ENCODE results near the gene IL24.

Gene IL24

GRCh38 chr1:206903687-206904086 is 6.4 kb downstream of the IL24 start:
- DNase-seq (ENCODE audit: low read depth), result no peak
- TF ChIP-seq, protein P1, sequence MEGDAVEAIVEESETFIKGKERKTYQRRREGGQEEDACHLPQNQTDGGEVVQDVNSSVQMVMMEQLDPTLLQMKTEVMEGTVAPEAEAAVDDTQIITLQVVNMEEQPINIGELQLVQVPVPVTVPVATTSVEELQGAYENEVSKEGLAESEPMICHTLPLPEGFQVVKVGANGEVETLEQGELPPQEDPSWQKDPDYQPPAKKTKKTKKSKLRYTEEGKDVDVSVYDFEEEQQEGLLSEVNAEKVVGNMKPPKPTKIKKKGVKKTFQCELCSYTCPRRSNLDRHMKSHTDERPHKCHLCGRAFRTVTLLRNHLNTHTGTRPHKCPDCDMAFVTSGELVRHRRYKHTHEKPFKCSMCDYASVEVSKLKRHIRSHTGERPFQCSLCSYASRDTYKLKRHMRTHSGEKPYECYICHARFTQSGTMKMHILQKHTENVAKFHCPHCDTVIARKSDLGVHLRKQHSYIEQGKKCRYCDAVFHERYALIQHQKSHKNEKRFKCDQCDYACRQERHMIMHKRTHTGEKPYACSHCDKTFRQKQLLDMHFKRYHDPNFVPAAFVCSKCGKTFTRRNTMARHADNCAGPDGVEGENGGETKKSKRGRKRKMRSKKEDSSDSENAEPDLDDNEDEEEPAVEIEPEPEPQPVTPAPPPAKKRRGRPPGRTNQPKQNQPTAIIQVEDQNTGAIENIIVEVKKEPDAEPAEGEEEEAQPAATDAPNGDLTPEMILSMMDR (IDR thresholded peaks at IDR 0.05; ENCODE audit: low read depth, low read length, missing control alignments), result no peak
- no peak overlapping the region for H3K4me3 ChIP-seq (ENCODE audit: low read depth, low read length)

DNA sequence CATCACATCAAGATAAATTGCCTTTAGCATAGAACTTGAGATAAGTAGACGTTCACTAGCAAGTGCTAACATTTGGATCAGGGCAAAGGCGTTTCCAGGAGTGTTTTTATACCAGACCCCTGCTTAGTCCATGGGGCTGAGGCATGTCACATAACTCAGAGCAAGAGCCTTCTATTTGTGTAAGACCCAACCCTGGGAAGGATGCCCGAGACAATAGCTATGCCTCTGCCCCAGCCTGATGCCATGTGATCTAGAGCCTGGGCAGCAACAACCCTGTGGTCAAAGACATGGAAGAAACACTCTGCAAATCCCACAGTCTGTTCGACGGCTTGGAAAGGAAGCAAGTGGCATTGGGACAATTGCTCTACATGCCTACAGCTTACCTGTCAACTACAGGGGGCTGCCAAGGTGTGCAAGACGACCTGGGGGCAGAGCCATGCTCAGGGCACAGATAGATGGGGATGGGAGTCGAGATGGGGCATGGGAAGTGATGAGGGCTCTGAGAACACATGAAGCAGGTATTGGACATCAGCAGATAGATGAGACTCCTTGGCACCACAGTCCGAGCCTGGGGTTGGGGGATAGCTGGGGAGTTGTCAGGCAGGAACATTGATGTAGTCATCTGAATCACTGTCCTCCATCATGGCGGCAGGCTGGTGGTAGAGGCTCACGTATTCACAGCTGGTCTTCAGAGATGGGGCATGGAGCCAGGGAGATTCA is 7.3 kb downstream of the IL24 start:
- H3K4me3 ChIP-seq (ENCODE audit: low read depth, low read length), result no peak overlapping the region
- DNase-seq (ENCODE audit: low read depth), result no peak
- TF ChIP-seq, protein P1 (IDR thresholded peaks at IDR 0.05; ENCODE audit: low read depth, low read length, missing control alignments), result no peak

- TF ChIP-seq, protein P1 (IDR thresholded peaks at IDR 0.05; ENCODE audit: low read depth, low read length, missing control alignments), result no peak
- no peak overlapping the region for H3K4me3 ChIP-seq (ENCODE audit: low read depth, low read length)
- DNase-seq (ENCODE audit: low read depth), result no peak
Measured at GRCh38 chr1:206905295-206906164, 8.3 kb downstream of the IL24 start.

GRCh38 chr1:206907304-206907991 is 10.2 kb downstream of the IL24 start:
- DNase-seq (ENCODE audit: low read depth), result no peak
- no peak overlapping the region for H3K4me3 ChIP-seq (ENCODE audit: low read depth, low read length)
- TF ChIP-seq, protein P1 (IDR thresholded peaks at IDR 0.05; ENCODE audit: low read depth, low read length, missing control alignments), result peak; percentile 6

GRCh38 chr1:206908038-206908437 is 10.8 kb downstream of the IL24 start:
- TF ChIP-seq, protein P1 (IDR thresholded peaks at IDR 0.05; ENCODE audit: low read depth, low read length, missing control alignments), result no peak
- DNase-seq (ENCODE audit: low read depth), result no peak
- no peak overlapping the region for H3K4me3 ChIP-seq (ENCODE audit: low read depth, low read length)

DNA sequence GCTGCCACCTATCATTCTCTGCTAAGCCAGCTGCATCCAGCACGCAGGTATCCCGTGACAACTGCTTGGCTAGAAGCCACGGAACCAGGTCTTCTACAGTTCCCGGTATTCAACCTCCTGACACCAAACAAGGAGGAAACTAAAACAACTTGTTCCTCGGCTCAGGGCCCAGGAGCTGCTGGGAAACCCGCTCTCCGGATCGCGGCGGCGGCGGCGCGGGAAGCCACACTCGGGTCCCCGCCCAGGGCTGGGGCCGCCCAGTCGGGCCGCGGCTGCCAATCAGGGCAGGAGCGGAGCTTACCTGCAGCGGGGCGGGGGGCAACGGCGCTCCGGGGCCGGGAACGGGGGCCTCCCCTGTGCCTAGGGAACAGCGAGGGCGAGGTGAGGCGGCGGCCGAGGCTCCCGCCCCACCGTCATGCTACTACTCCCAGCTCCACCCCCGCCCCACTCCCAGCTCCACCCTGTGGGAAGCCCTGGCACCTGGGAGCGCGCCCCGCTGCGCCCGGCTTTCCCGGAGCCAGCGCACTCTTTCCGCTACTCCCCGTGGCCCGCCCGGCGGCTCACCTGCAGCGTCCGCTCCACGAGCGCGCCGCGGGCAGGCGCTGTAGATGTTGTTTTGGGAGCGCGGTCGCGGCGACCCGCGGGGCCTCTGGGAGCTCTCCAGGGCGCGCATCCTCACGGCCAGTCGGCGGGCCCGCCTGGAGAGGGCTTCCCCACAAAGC is 12.1 kb downstream of the IL24 start:
- no peak for DNase-seq (ENCODE audit: low read depth)
- TF ChIP-seq, protein P1 (IDR thresholded peaks at IDR 0.05; ENCODE audit: low read depth, low read length, missing control alignments), result no peak
- H3K4me3 ChIP-seq (ENCODE audit: low read depth, low read length), result peak overlapping the region; percentile 22
